KOPT-K1 (cell line): ENCODE results near the gene COBL.

Experiments
- H3K27ac ChIP-seq: fragments of 200-600 bp; sonication (generic); 2 replicates; pipeline ENCODE4 v1.5.1; 2016; ENCODE audit warnings: antibody characterized with exemption, mild to moderate bottlenecking, low read depth, low read length; ENCODE audit not compliant: poor library complexity, severe bottlenecking
- H3K36me3 ChIP-seq: fragments of 200-600 bp; sonication (generic); 2 replicates; pipeline ENCODE4 v1.5.1; 2017; ENCODE audit warnings: antibody characterized with exemption, mild to moderate bottlenecking, low read length, moderate library complexity; ENCODE audit not compliant: insufficient read depth
- H3K9me3 ChIP-seq: fragments of 200-600 bp; sonication (generic); 2 replicates; pipeline ENCODE4 v1.5.1; 2017; ENCODE audit warnings: antibody characterized with exemption, low read length, mild to moderate bottlenecking; ENCODE audit not compliant: insufficient read depth, poor library complexity, severe bottlenecking

COBL gene

DNA sequence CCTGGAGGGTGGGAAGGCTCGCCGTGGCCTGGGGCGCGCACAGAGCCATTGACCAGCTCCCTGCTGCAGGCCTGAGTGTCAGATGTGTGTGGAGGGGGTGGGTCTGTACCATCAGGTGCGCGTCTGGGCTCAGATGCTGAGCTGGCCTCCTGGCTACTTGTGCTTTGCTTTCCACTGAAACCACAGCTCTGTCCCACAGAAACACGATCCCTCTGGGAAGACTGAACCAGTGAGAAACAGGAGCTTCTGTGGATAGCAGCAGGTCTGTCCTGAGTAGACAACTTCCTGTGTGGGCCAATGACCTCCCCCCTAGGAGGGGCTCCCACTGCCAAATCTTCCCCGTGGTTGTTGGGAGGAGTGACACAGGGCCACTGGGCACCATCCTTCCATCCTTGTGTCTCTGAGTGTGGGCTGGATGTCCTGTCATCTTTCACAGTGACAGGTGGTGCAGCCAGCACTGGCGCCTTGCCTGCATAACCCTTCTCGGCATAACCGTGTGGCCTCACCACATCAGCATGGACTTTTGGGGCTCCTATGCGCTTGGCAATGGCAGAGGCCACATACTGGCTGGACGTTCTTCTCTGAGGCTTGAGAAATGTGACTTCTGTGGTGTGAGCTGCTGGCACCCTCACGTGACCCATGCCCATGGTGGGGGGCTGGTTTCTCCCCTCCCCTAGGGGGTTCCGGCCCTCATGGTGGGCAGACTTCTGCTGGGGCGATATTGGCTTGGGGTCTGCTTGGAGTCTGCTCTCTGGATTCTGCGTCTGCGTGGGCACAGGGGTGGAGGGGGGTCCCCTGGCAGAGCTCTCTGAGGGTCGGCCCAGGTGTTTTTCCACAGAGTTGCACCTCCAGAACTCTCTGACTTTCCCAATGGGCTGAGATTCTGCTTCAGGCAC is 288.4 kb downstream of the COBL start:
- Histone ChIP-seq H3K9me3 (no peaks in the 10 kb centered on the region), H3K36me3 (no peaks in the 10 kb centered on the region), H3K27ac (no peak overlapping the region)

DNA sequence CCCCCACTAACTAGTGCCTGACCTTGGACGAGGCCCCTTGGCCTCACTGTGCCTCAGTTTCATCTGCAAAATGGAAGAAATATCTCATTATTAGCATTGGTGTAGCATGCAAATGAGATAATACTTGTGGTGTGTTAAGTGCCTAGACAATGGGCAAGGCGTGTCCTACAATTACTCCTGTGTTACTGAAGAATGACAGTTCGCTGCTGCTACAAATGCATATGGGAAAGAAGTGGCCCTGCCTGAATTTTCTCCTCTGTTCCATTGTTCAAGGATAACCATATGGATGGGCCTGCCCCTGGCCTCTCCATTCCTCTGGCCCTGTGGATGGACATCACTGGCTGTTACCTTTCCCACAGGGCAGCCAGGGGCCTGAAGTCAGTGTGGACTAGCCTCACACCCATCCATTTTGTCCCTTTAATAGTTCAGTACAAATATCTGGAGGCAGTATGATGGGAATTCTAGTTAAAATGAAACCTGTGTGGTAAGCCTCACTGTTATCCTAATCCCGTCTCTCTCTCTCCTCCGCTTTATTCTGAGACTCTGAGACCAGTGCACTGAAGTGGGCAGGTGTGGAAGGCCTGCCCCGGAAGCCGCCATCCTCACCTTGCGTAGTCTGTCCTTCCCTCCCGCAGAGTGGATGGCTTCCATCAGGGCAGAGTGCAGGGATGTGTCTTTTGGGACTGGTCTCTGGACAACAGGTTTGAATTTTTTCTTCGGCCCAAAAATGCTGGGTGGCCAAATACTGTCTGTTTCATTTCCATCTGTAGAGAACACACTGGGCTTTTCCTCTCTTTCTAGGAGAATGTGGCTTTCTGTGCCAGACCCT is 289.3 kb downstream of the COBL start:
- Histone ChIP-seq H3K27ac (no peak overlapping the region), H3K36me3 (no peaks in the 10 kb centered on the region), H3K9me3 (no peaks in the 10 kb centered on the region)

- no peaks in the 10 kb centered on the region for H3K36me3 ChIP-seq
- H3K9me3 ChIP-seq, result no peaks in the 10 kb centered on the region
- H3K27ac ChIP-seq, result no peak overlapping the region
These were observed 290.3 kb downstream of the COBL start for GRCh38 chr7:51026341-51026740.

DNA sequence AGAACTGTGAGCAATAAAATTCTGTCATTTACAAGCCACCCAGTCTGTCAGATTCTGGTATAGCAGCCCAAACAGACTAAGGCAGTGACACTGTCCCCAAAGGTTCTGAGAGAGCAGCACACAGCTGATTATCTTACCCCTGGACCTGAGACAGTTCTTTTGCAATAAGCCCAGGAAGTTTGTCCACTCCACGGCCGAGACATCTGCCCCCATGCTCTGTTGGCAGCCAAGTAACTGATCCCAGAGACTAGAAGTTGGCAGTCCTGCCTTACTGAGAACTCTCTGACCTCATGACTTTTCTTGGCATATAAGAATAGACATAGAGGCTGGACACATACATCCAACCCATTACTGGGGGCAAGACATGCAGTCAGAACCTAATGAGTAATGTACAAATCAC is 290.9 kb downstream of the COBL start:
- no peaks in the 10 kb centered on the region for H3K9me3 ChIP-seq
- H3K27ac ChIP-seq, result no peak overlapping the region
- H3K36me3 ChIP-seq, result no peaks in the 10 kb centered on the region

- H3K27ac ChIP-seq, result no peak overlapping the region
- H3K9me3 ChIP-seq, result no peaks in the 10 kb centered on the region
- no peaks in the 10 kb centered on the region for H3K36me3 ChIP-seq
These were observed 291.7 kb downstream of the COBL start for GRCh38 chr7:51024867-51025266.

- Histone ChIP-seq H3K9me3 (no peaks in the 10 kb centered on the region), H3K36me3 (no peaks in the 10 kb centered on the region), H3K27ac (no peak overlapping the region)
These were observed 293.1 kb downstream of the COBL start for GRCh38 chr7:51023547-51023946.

GRCh38 chr7:51022821-51023220 is 293.8 kb downstream of the COBL start:
- Histone ChIP-seq H3K27ac (no peak overlapping the region), H3K36me3 (no peaks in the 10 kb centered on the region), H3K9me3 (no peaks in the 10 kb centered on the region)

GRCh38 chr7:51021906-51022570 is 294.6 kb downstream of the COBL start:
- Histone ChIP-seq H3K36me3 (no peaks in the 10 kb centered on the region), H3K27ac (no peak overlapping the region), H3K9me3 (no peaks in the 10 kb centered on the region)

DNA sequence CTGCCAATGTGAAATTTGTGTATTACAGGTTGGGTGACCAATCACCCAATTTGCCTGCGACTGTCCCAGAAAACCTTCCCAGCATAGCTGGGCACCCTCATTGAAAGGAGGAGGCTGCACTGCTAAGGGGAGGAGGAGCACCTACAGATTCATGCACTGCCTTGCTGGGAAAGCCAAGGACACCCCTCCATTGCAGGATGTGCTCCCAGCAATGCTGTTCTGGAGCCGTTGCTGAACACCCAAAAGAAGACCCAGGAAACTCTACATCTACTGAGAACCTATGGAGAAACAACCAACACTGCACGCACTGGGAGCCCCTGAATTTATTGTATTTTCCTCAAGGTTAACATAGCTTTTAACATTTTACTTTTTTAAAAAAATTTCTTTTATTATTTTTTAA is 295.7 kb downstream of the COBL start:
- H3K9me3 ChIP-seq, result no peaks in the 10 kb centered on the region
- H3K36me3 ChIP-seq, result no peaks in the 10 kb centered on the region
- H3K27ac ChIP-seq, result no peak overlapping the region

DNA sequence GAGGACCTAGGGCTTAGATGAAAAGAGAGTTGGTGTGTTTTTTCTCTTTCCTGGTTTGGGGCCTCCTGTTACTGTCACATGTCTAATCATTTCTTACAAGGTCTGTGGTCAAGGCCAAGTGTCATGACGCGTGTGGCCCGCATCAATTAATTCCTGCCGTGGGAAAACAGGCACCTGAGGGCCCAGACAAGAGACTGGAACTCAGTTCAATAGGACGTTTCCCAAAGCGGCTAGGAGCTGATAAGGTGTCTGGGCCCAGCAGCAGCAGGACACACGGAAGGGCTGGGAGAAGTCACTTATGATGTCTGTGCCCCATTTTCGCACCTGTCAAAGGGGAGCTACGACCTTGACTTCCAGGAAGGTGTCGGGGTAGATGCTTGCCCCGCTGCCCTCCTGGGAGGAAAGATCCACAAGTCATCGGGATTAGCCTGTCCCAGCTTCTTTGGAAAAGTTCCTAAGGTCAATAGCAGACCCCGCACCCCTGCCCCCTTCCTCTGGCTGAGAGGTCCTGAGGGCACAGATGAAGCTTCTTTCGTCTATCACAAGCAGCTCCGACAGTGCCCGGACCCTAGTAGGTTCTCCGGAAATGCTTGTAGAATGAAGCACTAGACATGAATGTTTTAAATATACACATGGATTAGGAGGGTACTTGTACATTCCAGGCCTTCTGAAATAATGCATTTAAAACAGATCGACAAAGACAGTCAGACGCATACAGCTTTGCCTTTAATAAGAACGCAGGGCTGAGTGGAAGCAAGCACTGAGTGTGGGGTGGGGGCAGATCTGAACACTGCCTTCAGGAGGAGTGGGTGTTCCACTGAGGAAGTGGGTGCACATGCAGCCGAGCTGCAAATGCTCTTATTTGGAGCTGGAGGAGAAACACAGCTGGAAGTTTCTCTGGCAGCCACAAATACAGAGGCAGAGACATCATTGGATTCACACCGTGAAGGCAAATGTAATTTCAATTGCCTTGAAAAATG is 296.4 kb downstream of the COBL start:
- Histone ChIP-seq H3K27ac (no peak overlapping the region), H3K36me3 (no peaks in the 10 kb centered on the region), H3K9me3 (no peaks in the 10 kb centered on the region)

- Histone ChIP-seq H3K9me3 (no peaks in the 10 kb centered on the region), H3K27ac (no peak overlapping the region), H3K36me3 (no peaks in the 10 kb centered on the region)
These were observed 297.3 kb downstream of the COBL start for GRCh38 chr7:51019191-51019844.

DNA sequence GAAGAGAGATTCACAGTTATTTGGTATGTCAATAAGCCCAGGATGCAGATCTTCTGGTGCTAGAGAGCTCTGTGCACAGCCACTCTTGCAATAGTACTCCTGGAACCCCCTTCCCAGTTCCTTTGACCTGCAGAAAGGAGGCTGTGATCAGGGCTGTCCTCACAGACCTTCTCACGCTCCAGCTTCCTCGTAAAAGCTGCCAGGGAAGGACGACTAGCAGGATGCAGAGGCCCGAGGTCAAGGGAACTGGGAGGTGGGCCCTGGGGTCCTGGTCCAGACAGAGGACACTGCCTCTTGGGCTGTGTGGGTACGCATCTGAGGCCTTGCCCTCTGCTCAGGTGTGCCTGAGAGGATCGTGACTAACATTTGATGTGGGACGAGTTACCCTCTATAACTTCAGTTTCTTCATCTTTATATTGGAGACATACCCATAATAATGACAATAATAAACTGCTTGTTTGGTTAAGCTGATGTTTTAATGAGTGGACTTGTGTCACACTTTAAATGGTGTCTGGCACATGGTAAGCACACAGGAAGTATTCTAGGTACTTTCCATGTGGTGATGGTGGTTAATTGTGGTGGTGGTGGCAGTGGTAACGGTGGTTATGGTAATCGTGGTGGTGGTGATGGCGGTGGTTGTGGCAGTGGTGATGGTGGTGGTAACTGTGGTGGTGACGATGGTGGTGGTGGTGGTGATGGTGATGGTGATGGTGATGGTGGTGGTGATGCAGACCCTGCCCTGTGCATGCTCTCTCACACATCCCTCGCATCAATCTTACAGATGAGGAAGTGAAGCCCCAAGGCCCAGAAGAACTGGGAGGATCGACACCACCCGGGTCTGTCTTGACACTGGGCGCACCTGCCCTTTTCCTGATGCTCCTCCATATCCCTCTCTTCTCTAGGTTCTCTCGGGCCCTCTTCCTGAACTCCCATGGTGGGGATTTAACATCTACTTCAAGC is 298.8 kb downstream of the COBL start:
- H3K36me3 ChIP-seq, result no peaks in the 10 kb centered on the region
- no peaks in the 10 kb centered on the region for H3K9me3 ChIP-seq
- H3K27ac ChIP-seq, result no peak overlapping the region

DNA sequence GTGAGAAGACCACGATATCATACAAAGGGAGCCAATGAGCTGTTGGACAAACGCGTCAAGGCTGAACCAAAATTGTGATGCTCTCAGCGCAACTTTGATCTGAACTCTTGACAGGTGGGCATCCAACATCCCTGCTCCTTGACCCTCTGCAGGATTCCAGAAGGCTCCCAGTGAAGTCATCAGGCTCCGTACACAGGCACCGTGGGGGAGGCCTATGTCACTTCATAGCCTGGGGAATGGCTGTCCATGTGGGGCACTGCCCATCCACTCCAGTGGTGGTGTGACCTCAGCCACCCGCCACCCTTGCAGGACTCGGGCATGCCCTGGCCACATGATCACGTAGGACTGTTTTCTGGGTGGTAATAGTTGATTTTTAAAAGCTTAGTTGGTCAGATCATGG is 300.1 kb downstream of the COBL start:
- Histone ChIP-seq H3K36me3 (no peaks in the 10 kb centered on the region), H3K9me3 (no peaks in the 10 kb centered on the region), H3K27ac (no peak overlapping the region)
